ENCODE results near the gene SLC39A2. TPM values are rescaled to one million over a fixed set of nuclear protein-coding genes. Genes with fewer than 3 reads are reported as not detected.

Gene SLC39A2
- total RNA-seq, 2 experiments from 2014 or later, result not detected

DNA sequence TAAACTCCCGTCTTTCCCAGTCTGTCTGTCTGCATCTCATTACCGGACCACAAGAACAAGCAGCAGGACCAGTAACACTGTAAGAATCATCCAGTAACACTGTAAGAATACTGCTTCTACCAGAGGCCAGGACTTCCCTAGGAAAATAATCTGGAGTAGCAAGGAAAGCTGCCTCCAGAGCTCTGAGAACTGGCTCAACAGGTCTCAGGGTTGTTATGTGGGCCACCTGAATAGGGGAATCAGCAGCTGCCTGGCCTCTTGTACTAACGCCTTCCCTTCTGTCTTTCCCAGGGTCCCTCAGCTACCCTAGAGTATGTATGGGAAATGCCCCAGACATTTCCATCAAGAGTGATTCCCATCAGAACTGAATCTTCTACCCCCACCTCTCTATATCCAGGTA is 954 bp upstream of the SLC39A2 start:
- Mint-ChIP-seq H3K4me1 (ENCODE audit: low read depth) (peaks cover 34% of the 10 kb centered on the region), H3K27me3 (no peaks in the 10 kb centered on the region), H3K4me3 (no peak overlapping the region), H3K9me3 (no peaks in the 10 kb centered on the region), H3K36me3 (ENCODE audit: low read depth) (peaks cover 54% of the 10 kb centered on the region), H3K27ac (peak overlapping the region; percentile 40)
- no peak for ATAC-seq (ENCODE audit: poor library complexity)
- Histone ChIP-seq H3K4me3 (ENCODE audit: low read length) (no peak overlapping the region), H3K36me3 (ENCODE audit: insufficient read depth, low read length) (peaks cover 43% of the 10 kb centered on the region), H3K27ac (ENCODE audit: low read depth in 1 of 2, low read length in 2 of 2) (no peak overlapping the region), H3K9me3 (ENCODE audit: control insufficient read depth in 1 of 2, insufficient read depth in 1 of 2, low read length in 2 of 2) (no peaks in the 10 kb centered on the region), H3K27me3 (ENCODE audit: control insufficient read depth in 1 of 2, insufficient read depth in 2 of 2, low read length in 2 of 2) (no peaks in the 10 kb centered on the region), H3K4me1 (ENCODE audit: insufficient read depth, low read length) (no peaks in the 10 kb centered on the region)
- intact Hi-C loops (cut with DNase I, micrococcal nuclease), result no loop called here
- no peak for DNase-seq
- ChIA-PET POLR2A (no interaction called here), CTCF (interaction anchor here (2.7 kb wide), 1 partner anchor 17 kb away, joined by 12 read pairs; no protein-coding TSS in a partner anchor)
- TF ChIP-seq, protein P1, sequence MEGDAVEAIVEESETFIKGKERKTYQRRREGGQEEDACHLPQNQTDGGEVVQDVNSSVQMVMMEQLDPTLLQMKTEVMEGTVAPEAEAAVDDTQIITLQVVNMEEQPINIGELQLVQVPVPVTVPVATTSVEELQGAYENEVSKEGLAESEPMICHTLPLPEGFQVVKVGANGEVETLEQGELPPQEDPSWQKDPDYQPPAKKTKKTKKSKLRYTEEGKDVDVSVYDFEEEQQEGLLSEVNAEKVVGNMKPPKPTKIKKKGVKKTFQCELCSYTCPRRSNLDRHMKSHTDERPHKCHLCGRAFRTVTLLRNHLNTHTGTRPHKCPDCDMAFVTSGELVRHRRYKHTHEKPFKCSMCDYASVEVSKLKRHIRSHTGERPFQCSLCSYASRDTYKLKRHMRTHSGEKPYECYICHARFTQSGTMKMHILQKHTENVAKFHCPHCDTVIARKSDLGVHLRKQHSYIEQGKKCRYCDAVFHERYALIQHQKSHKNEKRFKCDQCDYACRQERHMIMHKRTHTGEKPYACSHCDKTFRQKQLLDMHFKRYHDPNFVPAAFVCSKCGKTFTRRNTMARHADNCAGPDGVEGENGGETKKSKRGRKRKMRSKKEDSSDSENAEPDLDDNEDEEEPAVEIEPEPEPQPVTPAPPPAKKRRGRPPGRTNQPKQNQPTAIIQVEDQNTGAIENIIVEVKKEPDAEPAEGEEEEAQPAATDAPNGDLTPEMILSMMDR (IDR thresholded peaks at IDR 0.05), result no peak

DNA sequence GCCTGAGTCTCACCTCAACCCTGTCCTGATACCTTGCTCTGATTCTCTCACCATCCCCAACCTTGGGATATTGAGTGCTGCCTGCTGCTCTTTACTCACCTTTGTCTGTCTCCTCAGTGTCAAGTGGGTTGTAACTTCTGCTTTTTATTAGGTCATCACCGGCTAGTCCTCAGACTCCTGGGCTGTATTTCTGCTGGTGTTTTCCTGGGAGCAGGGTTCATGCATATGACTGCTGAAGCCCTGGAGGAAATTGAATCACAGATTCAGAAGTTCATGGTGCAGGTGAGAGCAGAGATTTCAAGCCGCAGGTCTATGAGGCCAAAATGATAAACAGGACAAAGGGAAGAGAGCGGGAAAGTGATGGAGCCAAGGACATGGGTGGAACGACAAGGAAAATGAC is 498 bp downstream of the SLC39A2 start:
- Mint-ChIP-seq H3K27ac (no peak overlapping the region), H3K27me3 (no peaks in the 10 kb centered on the region), H3K9me3 (no peaks in the 10 kb centered on the region), H3K4me3 (no peak overlapping the region), H3K4me1 (ENCODE audit: low read depth) (peaks cover 34% of the 10 kb centered on the region), H3K36me3 (ENCODE audit: low read depth) (peaks cover 39% of the 10 kb centered on the region)
- intact Hi-C loops (cut with DNase I, micrococcal nuclease), result no loop called here
- peaks cover 28% of the 10 kb centered on the region for H3K36me3 ChIP-seq (ENCODE audit: insufficient read depth, low read length)
- H3K4me1 ChIP-seq (ENCODE audit: insufficient read depth, low read length), result no peaks in the 10 kb centered on the region
- H3K27me3 ChIP-seq (ENCODE audit: control insufficient read depth in 1 of 2, insufficient read depth in 2 of 2, low read length in 2 of 2), result no peaks in the 10 kb centered on the region
- CTCF ChIA-PET, result no interaction called here
- DNase-seq (no peak), ATAC-seq (ENCODE audit: poor library complexity) (no peak)
- H3K9me3 ChIP-seq (ENCODE audit: control insufficient read depth in 1 of 2, insufficient read depth in 1 of 2, low read length in 2 of 2), result no peaks in the 10 kb centered on the region
- H3K27ac ChIP-seq (ENCODE audit: low read depth in 1 of 2, low read length in 2 of 2), result no peak overlapping the region
- TF ChIP-seq, protein P1 (IDR thresholded peaks at IDR 0.05), result no peak
- no peak overlapping the region for H3K4me3 ChIP-seq (ENCODE audit: low read length)
- POLR2A ChIA-PET, result no interaction called here

DNA sequence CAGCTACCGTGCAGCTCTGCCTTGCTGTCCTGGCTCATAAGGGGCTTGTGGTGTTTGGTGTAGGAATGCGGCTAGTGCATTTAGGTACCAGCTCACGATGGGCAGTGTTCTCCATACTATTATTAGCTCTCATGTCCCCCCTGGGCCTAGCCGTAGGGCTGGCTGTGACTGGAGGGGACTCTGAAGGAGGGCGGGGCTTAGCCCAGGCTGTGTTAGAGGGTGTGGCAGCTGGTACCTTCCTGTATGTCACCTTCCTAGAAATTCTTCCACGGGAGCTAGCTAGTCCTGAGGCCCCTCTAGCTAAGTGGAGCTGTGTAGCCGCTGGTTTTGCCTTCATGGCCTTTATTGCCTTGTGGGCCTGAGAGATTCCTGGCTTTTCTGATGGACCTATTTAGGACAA is 2.1 kb downstream of the SLC39A2 start:
- ATAC-seq (ENCODE audit: poor library complexity), result no peak
- no peaks in the 10 kb centered on the region for H3K27me3 Mint-ChIP-seq
- ChIA-PET CTCF (interaction anchor here (1.5 kb wide), 1 partner anchor 14 kb away, joined by 3 read pairs; no protein-coding TSS in a partner anchor), POLR2A (interaction anchor here (0.6 kb wide), 1 partner anchor 128 kb away, joined by 3 read pairs; no protein-coding TSS in a partner anchor)
- TF ChIP-seq, protein P1 (IDR thresholded peaks at IDR 0.05), result no peak
- no peak overlapping the region for H3K4me3 ChIP-seq (ENCODE audit: low read length)
- H3K36me3 ChIP-seq (ENCODE audit: insufficient read depth, low read length), result peaks cover 12% of the 10 kb centered on the region
- no peaks in the 10 kb centered on the region for H3K9me3 Mint-ChIP-seq
- no peak overlapping the region for H3K27ac ChIP-seq (ENCODE audit: low read depth in 1 of 2, low read length in 2 of 2)
- H3K27ac Mint-ChIP-seq, result no peak overlapping the region
- no peaks in the 10 kb centered on the region for H3K4me1 ChIP-seq (ENCODE audit: insufficient read depth, low read length)
- peaks cover 22% of the 10 kb centered on the region for H3K4me1 Mint-ChIP-seq (ENCODE audit: low read depth)
- H3K27me3 ChIP-seq (ENCODE audit: control insufficient read depth in 1 of 2, insufficient read depth in 2 of 2, low read length in 2 of 2), result no peaks in the 10 kb centered on the region
- intact Hi-C loops (cut with DNase I, micrococcal nuclease), result no loop called here
- no peak overlapping the region for H3K4me3 Mint-ChIP-seq
- no peaks in the 10 kb centered on the region for H3K9me3 ChIP-seq (ENCODE audit: control insufficient read depth in 1 of 2, insufficient read depth in 1 of 2, low read length in 2 of 2)
- DNase-seq, result no peak
- peaks cover 23% of the 10 kb centered on the region for H3K36me3 Mint-ChIP-seq (ENCODE audit: low read depth)

All from CD4-positive, alpha-beta T cell (primary cell).